T follicular helper cell (primary cell): Measurements from ENCODE around the gene NUP98.
"Not testable (repeated sequence)": the region's sequence is repeated elsewhere in the genome, so short reads cannot be mapped to it uniquely, and the experiment has no call there.

Experiments used
- DNase-seq: peaks from one replicate; pipeline ENCODE4 v3.0.0-alpha.2; 2020; ENCODE audit warnings: low read depth

The NUP98 gene

DNA sequence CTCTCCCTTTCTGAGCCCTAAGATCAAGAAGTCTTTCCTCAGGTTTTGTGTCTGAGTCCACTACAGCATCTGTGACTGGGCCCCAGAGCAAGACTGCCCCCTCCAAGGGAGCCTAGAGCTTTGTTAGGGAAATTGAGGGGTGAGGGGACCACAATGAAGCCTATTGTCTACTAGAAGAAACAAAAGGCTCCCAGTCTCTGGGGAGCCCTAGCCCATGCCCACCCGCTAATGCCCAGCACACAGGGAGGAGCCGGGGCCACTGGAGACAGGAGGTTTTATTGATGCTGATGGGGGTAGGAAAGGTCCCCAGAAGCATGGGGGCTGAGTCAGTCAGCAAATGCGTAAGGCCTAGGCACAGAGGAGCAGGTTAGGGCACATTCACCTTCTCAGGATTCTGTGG lies 29.4 kb upstream of the NUP98 start:
- no peak for DNase-seq

GRCh38 chr11:3825473-3826154 lies 28.3 kb upstream of the NUP98 start:
- no peak for DNase-seq

DNA sequence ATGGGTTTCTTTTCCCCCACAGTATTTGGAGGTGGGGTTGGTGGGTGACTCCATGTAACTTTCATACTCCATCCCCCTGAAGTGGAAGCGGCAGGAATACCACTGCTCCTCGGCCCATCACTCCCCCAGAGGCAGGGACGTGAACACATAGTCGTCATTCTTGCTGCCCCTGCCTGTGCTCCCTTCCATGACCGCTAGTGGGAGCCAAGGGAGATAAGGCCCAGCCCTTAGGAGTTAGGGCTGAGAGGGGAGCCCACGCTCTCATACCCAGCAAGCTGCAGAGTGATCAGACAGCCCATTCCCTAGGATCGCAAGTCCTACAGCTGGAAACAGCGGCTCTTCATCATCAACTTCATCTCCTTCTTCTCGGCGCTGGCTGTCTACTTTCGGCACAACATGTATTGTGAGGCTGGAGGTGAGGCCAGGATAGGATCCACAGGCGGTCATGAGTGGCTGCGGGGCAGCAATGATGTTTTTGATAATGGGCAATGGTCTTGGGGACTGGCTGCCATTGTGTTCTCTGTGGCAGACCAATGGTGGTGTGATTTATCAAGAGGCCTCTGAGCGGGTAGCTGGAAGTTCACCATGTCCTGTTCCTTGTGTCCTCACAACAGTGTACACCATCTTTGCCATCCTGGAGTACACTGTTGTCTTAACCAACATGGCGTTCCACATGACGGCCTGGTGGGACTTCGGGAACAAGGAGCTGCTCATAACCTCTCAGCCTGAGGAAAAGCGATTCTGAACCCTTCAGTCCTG lies 27.5 kb upstream of the NUP98 start:
- DNase-seq = peak; percentile 78

- no peak for DNase-seq
These were observed 26.6 kb upstream of the NUP98 start for GRCh38 chr11:3823762-3824506.

DNA sequence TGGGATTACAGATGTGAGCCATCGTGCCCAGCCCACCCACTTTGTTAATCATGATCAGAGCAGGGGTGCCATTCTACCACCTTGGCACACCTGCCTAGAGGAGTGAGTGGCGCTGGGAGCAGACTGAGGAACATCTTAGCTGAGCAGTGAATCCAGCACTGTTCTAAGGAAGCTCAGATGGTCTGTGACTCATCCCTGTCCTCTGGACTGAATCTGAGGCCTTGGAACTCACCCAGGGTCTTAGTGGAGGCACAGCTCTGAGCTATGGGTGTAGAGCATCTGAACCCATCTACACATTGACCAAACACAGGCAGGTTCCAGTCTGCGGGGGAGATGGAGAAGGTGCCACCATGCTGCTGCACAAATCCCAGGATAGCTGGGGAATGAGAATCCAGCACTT lies 25.9 kb upstream of the NUP98 start:
- no peak for DNase-seq

DNA sequence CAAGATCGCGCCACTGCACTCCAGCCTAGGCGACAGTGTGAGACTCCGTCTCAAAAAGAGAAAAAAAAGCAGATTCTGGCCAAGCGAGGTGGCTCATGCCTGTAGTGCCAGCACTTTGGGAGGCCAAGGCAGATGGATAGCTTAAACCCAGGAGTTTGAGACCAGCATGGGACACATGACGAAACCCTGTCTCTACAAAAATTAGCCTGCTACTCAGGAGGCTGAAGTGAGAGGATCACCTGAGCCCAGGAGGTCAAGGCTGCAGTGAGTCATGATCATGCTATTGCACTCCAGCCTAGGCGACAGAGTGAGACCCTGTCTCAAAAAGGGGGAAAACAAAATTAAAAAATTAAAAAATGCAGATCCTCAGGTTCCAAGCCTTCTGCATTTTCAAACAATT lies 25.0 kb upstream of the NUP98 start:
- no peak for DNase-seq

DNA sequence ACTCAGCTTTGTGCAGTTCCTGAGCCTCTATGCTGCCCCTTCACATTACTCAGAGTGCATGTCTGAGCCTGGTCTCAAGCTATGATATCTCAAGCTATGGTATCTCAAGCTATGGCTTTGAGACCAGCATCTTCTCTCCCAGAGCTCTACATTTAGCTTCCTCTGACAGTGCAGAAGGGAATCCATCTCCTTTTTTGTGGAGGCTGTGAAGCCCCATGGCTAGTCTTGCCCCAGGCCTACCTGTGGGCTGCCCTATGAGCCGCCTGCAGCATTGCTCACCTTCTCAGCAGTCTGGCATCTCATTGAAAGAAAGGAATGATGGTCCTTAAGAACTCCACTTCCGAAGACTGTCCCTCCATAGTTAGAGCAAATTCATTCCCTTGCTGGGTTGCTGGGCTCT lies 23.6 kb upstream of the NUP98 start:
- DNase-seq = no peak

- no peak for DNase-seq
These were observed 19.9 kb upstream of the NUP98 start for GRCh38 chr11:3817181-3817800.

- no peak for DNase-seq
These were observed 19.3 kb upstream of the NUP98 start for GRCh38 chr11:3816673-3817072.

DNA sequence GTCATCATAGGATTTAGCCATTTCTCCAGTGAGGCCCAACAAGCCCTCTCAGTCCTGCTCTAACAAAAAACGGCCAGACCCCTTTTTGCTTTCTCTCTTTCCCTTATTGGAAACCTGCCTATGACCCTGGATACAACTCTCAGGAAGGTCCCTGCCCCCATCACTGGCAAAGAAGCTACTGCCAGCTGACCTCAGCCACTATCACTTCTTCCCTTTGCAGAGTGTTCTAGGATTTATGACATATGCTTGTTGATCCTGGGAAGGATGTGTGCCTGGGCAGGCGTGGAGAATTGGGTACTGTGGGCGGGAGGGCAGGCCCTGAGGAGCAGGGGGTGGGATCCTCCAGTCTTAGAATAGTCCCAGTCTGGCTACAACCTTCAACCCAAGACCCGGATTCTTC lies 18.5 kb upstream of the NUP98 start:
- DNase-seq = no peak

DNA sequence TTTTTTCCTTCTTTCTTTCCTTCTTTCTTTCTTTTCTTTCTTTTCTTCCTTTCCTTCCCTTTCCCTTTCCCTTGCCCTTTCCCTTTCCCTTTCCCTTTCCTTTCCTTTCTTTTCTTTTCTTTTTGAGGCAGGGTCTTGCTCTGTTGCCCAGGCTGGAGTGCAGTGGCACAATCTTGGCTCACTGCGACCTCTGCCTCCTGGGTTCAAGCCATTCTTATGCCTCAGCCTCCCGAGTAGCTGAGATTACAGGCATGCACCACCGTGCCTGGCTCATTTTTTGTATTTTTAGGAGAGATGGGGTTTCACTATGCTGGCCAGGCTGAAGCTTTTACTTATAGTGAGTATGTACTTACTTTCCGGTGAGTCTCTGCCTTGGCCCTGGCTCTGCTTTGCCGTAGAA lies 17.5 kb upstream of the NUP98 start:
- DNase-seq = not testable (repeated sequence)

- DNase-seq = no peak
These were observed 13.6 kb upstream of the NUP98 start for GRCh38 chr11:3810951-3811350.

GRCh38 chr11:3810446-3810845 lies 13.1 kb upstream of the NUP98 start:
- no peak for DNase-seq

DNA sequence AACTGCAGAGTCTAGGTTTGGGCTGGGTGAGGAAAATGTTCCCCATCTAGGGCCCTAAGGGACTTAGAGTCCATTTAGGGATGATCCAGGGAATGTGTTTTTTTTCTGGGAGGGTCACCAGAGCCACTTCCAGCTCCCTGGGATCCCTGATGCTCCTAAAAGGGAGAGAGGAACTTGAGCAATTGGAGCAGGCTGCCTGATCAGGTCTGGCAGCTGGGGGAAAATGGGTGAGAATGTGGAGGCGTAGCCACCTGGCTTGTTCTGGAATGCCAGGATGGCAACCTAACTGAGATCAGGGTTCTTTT lies 12.2 kb upstream of the NUP98 start:
- DNase-seq = no peak

- no peak for DNase-seq
These were observed 11.7 kb upstream of the NUP98 start for GRCh38 chr11:3808861-3809623.

DNA sequence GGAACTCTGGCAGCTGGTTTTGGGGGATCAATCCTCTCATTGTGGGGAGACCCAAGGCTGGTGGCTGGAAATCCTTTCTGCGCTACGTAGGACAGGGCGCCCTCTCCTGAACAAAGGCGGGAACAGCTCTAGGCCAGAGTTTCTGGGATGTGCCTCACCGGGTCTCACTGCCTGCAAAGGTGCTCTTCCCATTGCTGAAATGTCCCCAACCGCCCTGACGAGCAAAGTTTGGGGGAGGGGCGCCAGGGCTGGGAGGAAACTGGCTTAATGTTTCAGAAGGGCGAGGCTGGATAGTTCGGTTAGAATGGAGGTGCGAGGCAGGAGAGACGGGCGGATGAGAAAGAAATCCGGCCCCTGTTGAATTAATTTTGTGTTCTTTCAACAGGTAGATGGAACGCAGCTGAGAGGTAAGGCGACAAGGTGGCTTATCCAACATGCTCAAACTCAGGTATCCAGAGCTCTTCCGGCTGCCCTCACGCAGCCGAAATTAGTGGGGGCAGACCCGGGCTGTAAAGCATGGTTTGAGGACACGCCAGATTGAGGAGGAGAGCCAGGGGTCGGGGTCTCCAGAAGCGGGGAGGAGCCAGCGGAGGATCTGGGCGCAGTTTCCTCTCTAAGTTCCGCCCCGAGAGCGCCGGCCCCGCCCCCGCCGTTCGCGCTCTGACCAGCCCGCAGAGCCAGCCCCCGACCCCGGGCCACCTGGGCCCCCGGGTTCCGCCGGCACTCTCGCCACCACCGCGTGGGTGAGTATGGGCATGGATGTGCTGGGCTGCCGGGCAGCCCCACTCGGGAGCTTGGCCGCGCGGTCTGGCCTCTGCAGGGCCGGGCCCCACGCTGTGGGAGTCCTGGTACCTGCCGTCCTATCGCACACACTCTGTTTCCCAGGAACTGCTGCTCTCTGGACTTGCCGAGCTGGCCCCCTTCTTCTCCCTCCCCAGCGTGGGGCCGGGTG lies 10.8 kb upstream of the NUP98 start, which contains the start of gene PGAP2:
Gene PGAP2 (plus strand): TSS at position 652 of the 952 bp plus-strand sequence. CDS start 2,700 bp downstream, outside the sequence.
- DNase-seq = peak; percentile 44

GRCh38 chr11:3803726-3804495 lies 6.6 kb upstream of the NUP98 start:
- DNase-seq = no peak

GRCh38 chr11:3802011-3802790 lies 4.8 kb upstream of the NUP98 start:
- no peak for DNase-seq

DNA sequence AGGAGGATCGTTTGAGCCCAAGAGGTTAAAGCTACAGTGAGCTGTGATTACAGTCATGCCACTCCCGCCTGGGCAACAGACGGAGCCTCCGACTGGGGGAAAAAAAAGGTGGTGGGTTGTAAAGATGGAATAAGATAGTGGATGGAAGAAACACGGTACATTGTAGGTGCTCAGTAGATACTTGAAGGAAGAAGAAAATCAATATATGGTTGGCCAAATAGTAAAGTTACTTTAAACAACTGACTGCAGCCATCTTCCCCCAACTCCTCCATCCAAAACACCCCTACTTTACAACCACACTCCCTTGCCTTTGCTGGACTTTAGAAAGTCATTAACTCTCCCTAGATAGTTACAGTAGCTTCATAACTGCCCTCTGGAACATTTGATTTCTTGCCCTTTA lies 2.5 kb upstream of the NUP98 start:
- no peak for DNase-seq
